H1 (cell line): Measurements from ENCODE around the gene SMAP1. TPM values are rescaled to one million over a fixed set of nuclear protein-coding genes. Genes with fewer than 3 reads are reported as not detected.

Experiments
- EP300 ChIP-seq, 2 experiments: IDR thresholded peaks; 1 replicate in 1 of 2; 2 replicates in 1 of 2; pipeline ENCODE4 v1.6.1; 2011 to 2012; ENCODE audit warnings: low read depth in 2 of 2, low read length in 2 of 2, mild to moderate bottlenecking in 2 of 2, borderline replicate concordance in 1 of 2, inconsistent platforms in 1 of 2, moderate library complexity in 1 of 2
- TBP ChIP-seq: IDR thresholded peaks from 2 replicates; pipeline ENCODE4 v1.6.1; 2011; ENCODE audit warnings: low read depth, low read length, improper control_type of control experiment
- polyA plus RNA-seq, 7 experiments: library from polyadenylated mRNA; depleted of rRNA in 3 of 7; stranded (reverse) in 5 of 7; unstranded in 2 of 7; fragments of >200 nt in 5 of 7; fragments of 200-250 nt in 2 of 7; gene quantifications; 1 replicate in 5 of 7; 2 replicates in 1 of 7; 4 replicates in 1 of 7; pipeline versions ENCODE4 v1.2.1 to v1.2.3, GENCODE V29; 2011 to 2013; ENCODE audit warnings: missing spikeins in 2 of 7, mixed read lengths in 2 of 7
- total RNA-seq: library from RNA; stranded (reverse); fragmentation: NEBNext Ultra II Directional; extraction: Animal tissue kit (Norgen Biotek cat#: 25700); gene quantifications from 2 replicates; pipeline ENCODE4 v1.2.1, GENCODE V29; 2021
- TF ChIP-seq, protein P1 (sequence below): IDR thresholded peaks from 2 replicates; pipeline ENCODE4 v1.6.1; 2012; ENCODE audit warnings: low read length, inconsistent platforms

The SMAP1 gene
- total and polyA plus RNA-seq, 2 of the 8 experiments (the other 6 are each of a cell fraction or from before 2014, with no cell fraction given): 18.8 to 32.4 TPM

DNA sequence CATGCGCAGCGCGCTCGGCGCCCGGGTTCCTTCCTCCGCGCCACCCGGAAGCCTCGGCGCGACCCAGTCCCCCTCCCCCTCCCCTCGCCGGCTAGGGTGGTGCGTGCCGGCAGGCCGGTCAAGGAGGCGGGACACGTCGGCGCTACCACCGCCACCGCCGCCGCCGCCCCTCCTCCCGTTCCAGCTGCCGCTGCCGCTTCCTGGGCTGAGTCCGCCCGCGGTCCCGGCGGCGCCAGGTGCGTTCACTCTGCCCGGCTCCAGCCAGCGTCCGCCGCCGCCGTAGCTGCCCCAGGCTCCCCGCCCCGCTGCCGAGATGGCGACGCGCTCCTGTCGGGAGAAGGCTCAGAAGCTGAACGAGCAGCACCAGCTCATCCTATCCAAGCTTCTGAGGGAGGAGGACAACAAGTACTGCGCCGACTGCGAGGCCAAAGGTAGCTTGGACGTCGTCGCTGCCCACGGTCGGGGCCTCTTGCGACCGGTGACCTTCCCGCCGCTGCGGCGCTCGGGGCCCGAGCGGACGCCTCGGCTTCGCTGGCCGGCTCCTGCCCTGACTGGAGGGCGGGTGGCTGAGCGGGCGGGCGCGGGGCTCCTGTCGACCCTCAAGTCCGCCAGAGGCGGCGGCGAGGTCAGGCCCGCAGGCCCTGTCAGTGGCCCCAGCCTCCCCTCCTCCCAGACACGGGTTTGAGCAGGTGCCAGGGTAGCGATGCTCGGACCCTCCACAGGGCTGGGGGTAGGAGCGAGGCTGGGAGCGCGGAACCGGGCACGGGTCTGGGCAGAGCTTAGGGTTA is at the start of gene SMAP1 (continued):
- TF ChIP-seq, protein P1, sequence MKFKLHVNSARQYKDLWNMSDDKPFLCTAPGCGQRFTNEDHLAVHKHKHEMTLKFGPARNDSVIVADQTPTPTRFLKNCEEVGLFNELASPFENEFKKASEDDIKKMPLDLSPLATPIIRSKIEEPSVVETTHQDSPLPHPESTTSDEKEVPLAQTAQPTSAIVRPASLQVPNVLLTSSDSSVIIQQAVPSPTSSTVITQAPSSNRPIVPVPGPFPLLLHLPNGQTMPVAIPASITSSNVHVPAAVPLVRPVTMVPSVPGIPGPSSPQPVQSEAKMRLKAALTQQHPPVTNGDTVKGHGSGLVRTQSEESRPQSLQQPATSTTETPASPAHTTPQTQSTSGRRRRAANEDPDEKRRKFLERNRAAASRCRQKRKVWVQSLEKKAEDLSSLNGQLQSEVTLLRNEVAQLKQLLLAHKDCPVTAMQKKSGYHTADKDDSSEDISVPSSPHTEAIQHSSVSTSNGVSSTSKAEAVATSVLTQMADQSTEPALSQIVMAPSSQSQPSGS: no peak
- TF ChIP-seq TBP: peak; percentile 47; the same call in 1 of the 2 replicates
- peak in 1 of 2 experiments; percentile 42; a peak in 1 of 3 replicates for TF ChIP-seq EP300 (IDR thresholded peaks at IDR 0.05; ENCODE audit: borderline replicate concordance in 1 of 2, low read depth in 2 of 2, low read length in 2 of 2)
- TF ChIP-seq, all 59 proteins: peak for 23
